ENCODE measurements around the gene SYT1.
A peak's percentile ranks its signal among the peaks of the same experiment; 100 is the strongest.

DNA sequence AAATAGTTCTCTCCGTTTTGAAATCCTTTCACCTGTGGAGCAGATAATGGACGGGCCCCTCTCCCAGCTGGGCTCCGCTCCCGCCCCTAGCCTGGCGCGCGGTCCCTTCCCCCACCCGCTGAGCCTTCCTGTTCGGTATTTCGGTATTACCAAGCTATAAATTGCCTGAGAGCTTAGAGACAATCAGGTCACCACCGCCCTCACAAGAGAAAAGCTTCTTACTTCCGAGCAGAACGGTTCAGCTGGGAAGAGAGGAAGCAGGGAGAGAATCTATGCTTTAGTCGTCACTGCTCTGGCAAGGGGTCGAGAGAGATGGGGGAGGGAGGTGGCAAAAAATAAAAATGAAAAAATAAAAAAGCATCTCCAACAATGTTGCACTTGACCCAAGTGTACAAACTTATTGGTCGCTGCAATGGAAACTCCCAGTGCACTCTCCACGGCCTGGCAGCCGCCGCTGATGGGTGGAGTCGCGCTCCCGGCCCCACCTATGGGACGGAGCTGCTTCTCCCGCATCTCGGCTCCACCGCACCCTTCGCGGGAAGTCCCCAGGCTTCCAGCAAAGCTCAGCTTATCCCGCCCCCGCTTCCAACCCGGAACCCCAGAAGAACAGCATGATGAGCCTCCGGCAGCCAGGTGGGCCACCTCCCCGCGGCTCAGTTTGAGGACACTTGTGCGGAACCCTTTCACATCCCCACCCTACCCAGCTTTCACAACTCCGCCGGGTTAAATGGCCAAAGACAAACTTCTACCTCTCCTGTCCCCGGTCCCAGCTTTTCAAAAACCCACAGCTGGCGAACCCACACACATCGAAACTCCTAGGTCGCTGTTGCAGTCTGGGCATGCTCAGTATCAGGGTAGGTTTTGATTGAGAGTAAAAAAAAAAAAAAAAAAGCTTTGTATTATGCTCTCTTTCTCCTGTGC is 832 bp upstream of the SYT1 start:
- TF ChIP-seq EZH2 (IDR thresholded peaks at IDR 0.05; ENCODE audit: borderline replicate concordance, low read depth, low read length, severe bottlenecking), result no peak
- TF ChIP-seq, protein P1, sequence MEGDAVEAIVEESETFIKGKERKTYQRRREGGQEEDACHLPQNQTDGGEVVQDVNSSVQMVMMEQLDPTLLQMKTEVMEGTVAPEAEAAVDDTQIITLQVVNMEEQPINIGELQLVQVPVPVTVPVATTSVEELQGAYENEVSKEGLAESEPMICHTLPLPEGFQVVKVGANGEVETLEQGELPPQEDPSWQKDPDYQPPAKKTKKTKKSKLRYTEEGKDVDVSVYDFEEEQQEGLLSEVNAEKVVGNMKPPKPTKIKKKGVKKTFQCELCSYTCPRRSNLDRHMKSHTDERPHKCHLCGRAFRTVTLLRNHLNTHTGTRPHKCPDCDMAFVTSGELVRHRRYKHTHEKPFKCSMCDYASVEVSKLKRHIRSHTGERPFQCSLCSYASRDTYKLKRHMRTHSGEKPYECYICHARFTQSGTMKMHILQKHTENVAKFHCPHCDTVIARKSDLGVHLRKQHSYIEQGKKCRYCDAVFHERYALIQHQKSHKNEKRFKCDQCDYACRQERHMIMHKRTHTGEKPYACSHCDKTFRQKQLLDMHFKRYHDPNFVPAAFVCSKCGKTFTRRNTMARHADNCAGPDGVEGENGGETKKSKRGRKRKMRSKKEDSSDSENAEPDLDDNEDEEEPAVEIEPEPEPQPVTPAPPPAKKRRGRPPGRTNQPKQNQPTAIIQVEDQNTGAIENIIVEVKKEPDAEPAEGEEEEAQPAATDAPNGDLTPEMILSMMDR (IDR thresholded peaks at IDR 0.05; ENCODE audit: extremely low read depth in 1 of 2, insufficient read depth in 1 of 2, low read depth in 1 of 2, low read length in 2 of 2), result no peak
- TF ChIP-seq GATA2 (IDR thresholded peaks at IDR 0.05; ENCODE audit: insufficient read depth, insufficient read length, low read depth, low read length), result no peak
- TF ChIP-seq POLR2A (IDR thresholded peaks at IDR 0.05; ENCODE audit: low read depth, low read length), result no peak
- TF ChIP-seq POLR2AphosphoS5 (IDR thresholded peaks at IDR 0.05; ENCODE audit: insufficient read depth, low read depth, low read length), result peak; percentile 8
- TF ChIP-seq, protein P2, sequence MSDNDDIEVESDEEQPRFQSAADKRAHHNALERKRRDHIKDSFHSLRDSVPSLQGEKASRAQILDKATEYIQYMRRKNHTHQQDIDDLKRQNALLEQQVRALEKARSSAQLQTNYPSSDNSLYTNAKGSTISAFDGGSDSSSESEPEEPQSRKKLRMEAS (IDR thresholded peaks at IDR 0.05; ENCODE audit: insufficient read depth, insufficient read length), result no peak
- no peak for TF ChIP-seq FOS (IDR thresholded peaks at IDR 0.05; ENCODE audit: borderline replicate concordance, insufficient read depth, low read length)
- no peak for TF ChIP-seq JUN (IDR thresholded peaks at IDR 0.05; ENCODE audit: borderline replicate concordance, insufficient read depth, insufficient read length, low read depth)

All from endothelial cell of umbilical vein (primary cell).